ENCODE measurements around the gene KCNJ6. TPM values are rescaled to one million over a fixed set of nuclear protein-coding genes. Genes with fewer than 3 reads are reported as not detected.

KCNJ6 gene
- total RNA-seq, 2 donors from 2014 or later = not detected

DNA sequence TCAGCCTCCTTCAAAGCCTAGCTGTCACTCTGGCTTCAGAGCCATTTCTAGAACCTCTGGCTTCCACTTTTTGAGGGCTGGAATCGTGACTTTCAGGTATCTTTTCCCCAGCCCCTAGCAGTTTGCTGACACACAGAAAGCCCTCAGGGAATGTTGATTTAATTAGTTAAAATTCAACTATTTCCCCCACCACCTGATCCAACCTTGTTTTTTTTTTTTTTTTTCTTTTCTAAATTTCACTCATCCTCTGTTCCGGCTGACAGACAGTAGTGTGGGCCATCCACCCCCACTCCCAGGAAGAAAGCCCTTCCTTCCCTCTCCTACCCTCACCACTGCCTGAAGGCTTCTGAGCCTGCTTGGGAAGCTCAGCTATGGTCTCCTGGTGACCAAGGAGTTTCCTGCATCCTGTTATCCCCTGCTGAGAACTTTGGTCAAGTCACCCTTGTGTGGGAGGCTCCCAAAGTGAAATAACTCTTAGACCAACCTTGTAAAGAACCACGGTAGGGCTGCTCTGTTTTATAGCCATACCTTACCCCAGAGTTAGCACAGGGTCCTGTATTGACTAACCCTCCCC, 29.4 kb downstream of the KCNJ6 start:
- Mint-ChIP-seq H3K4me3 (no peak overlapping the region), H3K4me1 (ENCODE audit: low read depth in 2 of 2) (no peaks in the 10 kb centered on the region), H3K9me3 (no peaks in the 10 kb centered on the region), H3K27ac (no peak overlapping the region), H3K27me3 (peaks cover 15 to 22% of the 10 kb centered on the region in 2 donors), H3K36me3 (no peaks in the 10 kb centered on the region)
- ATAC-seq (no peak), DNase-seq (ENCODE audit: low spot score) (no peak)

DNA sequence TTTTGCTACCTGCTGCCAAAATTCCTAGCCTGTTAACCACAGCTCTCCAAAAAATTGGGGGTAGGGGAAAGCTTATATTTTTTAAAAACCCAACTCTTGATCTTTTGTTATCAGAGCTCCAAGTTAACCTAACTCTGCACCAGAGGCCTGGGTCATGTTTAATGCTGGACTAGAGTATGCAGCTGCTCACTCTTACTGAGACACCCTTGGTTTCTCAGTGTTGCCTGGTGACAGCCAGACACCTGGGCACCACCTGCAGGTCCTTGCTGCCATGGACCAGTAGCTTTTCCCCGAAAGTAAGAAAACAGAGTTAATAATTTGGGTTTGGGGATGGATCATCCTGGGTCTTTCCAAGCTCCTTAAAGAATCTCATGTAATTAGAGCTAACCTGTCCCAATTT, 30.1 kb downstream of the KCNJ6 start:
- no peaks in the 10 kb centered on the region for H3K36me3 Mint-ChIP-seq
- ATAC-seq = no peak
- no peaks in the 10 kb centered on the region for H3K9me3 Mint-ChIP-seq
- no peak overlapping the region for H3K27ac Mint-ChIP-seq
- H3K4me1 Mint-ChIP-seq (ENCODE audit: low read depth in 2 of 2) = no peaks in the 10 kb centered on the region
- peaks cover 15 to 22% of the 10 kb centered on the region in 2 donors for H3K27me3 Mint-ChIP-seq
- no peak for DNase-seq (ENCODE audit: low spot score)
- no peak overlapping the region for H3K4me3 Mint-ChIP-seq

DNA sequence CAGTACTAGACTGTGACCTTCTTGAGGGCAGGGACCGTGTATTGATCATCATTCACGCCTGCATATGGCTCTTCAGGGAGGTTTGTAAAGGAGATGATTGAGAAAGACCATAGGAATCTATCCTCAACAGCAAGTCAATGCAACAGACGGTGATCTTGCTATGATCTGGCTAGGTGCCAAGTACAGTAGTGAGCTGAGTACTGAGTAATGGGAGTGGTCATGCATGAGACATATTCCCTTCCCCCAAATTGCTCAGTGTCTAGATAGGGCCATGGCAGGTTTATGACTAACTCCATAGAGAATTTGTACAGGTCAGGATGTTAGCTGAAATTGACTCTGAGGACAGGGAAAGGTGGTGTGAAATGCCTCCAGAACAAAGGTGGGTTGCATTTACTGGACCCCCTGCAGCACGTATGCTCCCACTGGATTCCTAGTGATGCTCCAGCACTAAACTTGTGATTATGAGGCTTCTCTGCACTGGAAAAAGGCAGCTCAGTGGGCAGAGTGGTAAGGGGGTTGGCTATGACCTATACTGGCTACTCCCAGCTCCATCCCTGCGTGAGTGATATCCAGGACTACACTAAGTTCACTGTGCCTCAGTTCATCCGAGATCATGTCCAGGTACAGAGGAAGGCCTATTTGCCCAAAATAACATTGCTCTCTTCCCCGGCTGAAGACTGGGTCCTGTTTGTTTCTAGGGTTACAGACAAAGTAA, 37.2 kb downstream of the KCNJ6 start:
- Mint-ChIP-seq H3K4me3 (no peak overlapping the region), H3K9me3 (no peaks in the 10 kb centered on the region), H3K4me1 (ENCODE audit: low read depth in 2 of 2) (no peaks in the 10 kb centered on the region), H3K27ac (no peak overlapping the region), H3K36me3 (no peaks in the 10 kb centered on the region), H3K27me3 (peaks cover 8 to 23% of the 10 kb centered on the region in 2 donors)
- ATAC-seq (no peak), DNase-seq (ENCODE audit: low spot score) (no peak)

DNA sequence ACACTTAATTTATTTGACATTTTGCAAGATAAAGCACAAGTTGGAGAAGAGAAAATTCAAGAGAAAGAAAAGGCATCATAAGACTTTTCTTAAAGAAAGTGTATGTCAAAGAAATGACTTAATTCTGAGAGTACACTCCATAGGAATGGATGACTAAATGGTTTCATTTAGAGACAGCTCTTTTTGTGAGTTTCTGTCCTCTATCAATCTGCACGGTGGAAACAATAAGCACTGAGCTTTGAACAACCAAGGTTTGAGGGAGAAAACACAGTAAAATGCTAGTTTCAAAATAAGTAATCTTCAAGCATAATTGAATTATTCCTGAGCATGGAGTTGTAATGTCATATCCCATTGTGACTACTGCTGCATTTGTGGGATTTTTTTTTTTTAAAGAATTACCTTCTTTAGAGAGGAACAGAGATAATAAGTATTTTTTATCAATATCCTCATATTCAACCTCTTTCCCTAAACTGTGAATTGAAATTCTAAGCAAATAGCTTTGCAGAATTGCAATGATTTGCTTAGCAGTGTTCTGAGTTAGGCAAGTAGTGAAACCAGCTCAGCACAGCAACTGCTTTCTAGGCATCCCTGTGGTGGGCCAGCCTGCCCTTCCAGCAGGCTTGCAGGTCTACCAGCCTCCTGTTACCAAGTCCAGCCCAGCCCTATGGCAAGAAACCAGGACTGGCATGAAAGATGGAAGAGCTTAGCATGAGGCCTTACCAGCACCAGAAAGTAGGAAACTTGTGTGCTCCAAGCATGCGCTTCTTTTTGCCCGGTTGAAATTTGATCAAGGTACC, 38.2 kb downstream of the KCNJ6 start:
- no peak for ATAC-seq
- H3K36me3 Mint-ChIP-seq = no peaks in the 10 kb centered on the region
- H3K9me3 Mint-ChIP-seq = no peaks in the 10 kb centered on the region
- no peak for DNase-seq (ENCODE audit: low spot score)
- H3K27ac Mint-ChIP-seq = no peak overlapping the region
- no peaks in the 10 kb centered on the region for H3K4me1 Mint-ChIP-seq (ENCODE audit: low read depth in 2 of 2)
- peaks cover 8 to 22% of the 10 kb centered on the region in 2 donors for H3K27me3 Mint-ChIP-seq
- H3K4me3 Mint-ChIP-seq = no peak overlapping the region

DNA sequence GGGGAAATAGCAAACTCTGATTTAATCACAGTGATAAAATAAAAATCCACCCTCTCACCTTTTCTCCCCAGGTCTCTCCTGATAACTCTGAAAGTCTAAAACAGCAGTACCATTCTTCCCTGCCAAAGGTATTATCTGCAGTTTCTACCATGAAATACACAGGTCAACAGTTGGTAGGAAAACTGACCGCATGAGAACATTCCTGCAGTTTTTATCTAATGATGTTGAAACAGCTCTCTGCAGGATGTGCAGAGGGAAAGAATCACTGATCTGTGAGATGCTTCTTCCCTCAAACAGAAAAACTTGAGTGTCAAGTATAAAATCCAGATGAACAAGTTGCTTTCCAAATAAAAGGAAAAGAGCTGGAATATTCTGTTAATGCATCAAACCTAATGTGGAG, 39.1 kb downstream of the KCNJ6 start:
- Mint-ChIP-seq H3K4me1 (ENCODE audit: low read depth in 2 of 2) (no peaks in the 10 kb centered on the region), H3K4me3 (no peak overlapping the region), H3K36me3 (no peaks in the 10 kb centered on the region), H3K9me3 (no peaks in the 10 kb centered on the region), H3K27ac (no peak overlapping the region), H3K27me3 (peaks cover 8 to 22% of the 10 kb centered on the region in 2 donors)
- no peak for ATAC-seq
- DNase-seq (ENCODE audit: low spot score) = no peak

DNA sequence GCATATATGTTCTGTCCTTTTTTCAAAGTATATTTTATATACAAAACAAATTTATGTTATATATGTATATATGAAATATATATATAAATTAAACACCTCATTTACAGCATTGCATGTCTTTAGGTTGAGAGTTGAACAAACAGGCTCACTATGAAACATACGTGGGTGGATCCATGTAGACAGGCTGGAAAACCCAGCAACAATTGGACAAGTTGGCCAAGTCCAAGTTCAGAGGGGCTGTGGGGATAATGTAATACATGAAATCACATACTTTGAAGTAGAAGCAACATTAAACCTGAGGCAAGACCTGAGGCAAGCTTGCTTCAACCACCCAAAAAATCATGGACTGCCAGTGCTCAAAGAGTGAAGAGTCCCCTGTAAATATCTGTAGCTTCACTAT, 39.7 kb downstream of the KCNJ6 start:
- peaks cover 8 to 22% of the 10 kb centered on the region in 2 donors for H3K27me3 Mint-ChIP-seq
- no peaks in the 10 kb centered on the region for H3K4me1 Mint-ChIP-seq (ENCODE audit: low read depth in 2 of 2)
- H3K27ac Mint-ChIP-seq = no peak overlapping the region
- ATAC-seq (no peak), DNase-seq (ENCODE audit: low spot score) (no peak)
- H3K9me3 Mint-ChIP-seq = no peaks in the 10 kb centered on the region
- no peaks in the 10 kb centered on the region for H3K36me3 Mint-ChIP-seq
- no peak overlapping the region for H3K4me3 Mint-ChIP-seq

DNA sequence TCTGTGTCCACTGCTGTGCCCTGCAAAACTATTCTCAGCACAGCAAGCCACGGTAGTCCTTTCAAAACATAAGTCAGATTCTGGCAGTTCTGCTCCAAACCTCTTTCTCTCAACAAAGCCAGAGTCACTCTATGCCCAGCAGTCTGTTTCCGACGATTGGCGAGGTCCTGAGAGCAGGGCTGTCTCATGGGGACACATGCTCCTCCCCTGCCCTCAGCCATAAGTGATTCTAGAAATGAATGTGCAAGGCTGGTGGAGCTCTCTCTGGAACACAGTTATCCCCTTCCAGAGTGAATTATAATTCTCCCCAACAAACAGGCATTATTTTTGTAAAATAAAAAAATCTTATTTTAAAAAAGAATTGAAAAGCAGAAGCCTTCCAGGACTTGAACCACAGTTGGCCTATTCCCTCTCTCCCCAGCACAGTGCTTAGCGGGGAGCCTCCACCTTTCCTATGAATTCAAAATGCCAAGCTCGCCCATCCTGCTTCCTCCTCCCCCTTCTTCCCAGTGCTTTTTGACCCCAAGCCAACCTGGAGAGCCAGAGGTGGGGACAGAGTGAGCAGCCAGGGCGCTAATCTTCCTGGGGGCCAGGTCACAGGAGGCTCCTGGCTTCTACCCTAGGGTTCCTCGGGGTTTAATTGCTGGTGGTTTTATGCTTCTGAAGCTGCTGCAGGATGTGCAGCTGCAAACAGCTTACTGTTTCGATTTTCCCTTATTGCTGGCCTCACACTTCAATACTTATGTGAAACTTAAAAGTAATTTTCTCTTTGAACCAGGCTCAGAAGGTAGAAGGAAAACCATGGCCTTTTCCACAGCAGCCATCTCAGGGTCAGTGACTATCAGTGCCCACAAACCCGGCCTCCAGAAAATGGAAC, 41.1 kb downstream of the KCNJ6 start:
- peaks cover 6 to 15% of the 10 kb centered on the region in 2 donors for H3K27me3 Mint-ChIP-seq
- H3K27ac Mint-ChIP-seq = no peak overlapping the region
- H3K9me3 Mint-ChIP-seq = no peaks in the 10 kb centered on the region
- no peak for ATAC-seq
- no peak overlapping the region for H3K4me3 Mint-ChIP-seq
- no peaks in the 10 kb centered on the region for H3K36me3 Mint-ChIP-seq
- DNase-seq (ENCODE audit: low spot score) = no peak
- no peaks in the 10 kb centered on the region for H3K4me1 Mint-ChIP-seq (ENCODE audit: low read depth in 2 of 2)

DNA sequence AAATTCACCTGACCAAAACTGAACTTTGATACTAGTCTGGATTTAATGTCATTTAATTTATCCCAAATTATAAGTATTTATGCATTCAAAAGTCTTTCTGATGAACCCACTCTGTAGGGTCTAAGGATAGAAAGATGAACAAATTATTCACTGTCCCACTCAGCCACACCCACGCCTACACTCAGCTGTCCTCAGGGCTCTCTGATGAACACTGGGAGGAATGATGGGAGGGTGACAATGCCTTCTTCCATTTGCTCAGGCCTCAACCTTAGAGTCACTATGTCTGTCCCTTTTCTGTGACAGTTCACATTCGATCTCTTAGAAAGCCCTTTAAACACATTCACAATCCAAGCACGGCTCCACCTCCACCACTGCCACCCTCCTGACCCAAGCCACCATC, 41.8 kb downstream of the KCNJ6 start:
- ATAC-seq (no peak), DNase-seq (ENCODE audit: low spot score) (no peak)
- no peaks in the 10 kb centered on the region for H3K36me3 Mint-ChIP-seq

DNA sequence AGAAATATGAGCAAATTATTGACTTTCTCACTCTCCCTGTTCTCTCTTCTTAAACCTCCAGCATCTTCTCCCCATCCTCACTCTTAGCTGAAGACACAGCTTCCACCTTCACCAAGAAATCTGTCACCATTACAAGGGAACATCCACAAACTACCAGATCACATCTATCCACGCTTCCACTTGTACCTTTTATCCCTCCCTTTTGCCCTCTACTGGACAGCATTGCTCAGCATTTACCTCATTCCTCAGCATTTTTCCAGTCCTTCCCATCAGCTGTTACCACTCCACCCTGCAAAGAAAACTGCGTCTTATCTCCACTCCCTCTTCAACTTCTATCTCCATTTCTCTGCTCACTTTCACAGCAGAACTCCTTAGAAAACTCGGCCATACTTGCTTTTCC, 42.6 kb downstream of the KCNJ6 start:
- Mint-ChIP-seq H3K4me1 (ENCODE audit: low read depth in 2 of 2) (no peaks in the 10 kb centered on the region), H3K9me3 (no peaks in the 10 kb centered on the region), H3K36me3 (no peaks in the 10 kb centered on the region), H3K27ac (no peak overlapping the region), H3K4me3 (no peak overlapping the region), H3K27me3 (peaks cover 2 to 6% of the 10 kb centered on the region in 2 donors)
- ATAC-seq = no peak
- DNase-seq (ENCODE audit: low spot score) = no peak

More for the DNA sequence above, 41.8 kb downstream of the KCNJ6 start:
- Mint-ChIP-seq H3K9me3 (no peaks in the 10 kb centered on the region), H3K27ac (no peak overlapping the region), H3K4me3 (no peak overlapping the region), H3K4me1 (ENCODE audit: low read depth in 2 of 2) (no peaks in the 10 kb centered on the region), H3K27me3 (peaks cover 6 to 15% of the 10 kb centered on the region in 2 donors)

DNA sequence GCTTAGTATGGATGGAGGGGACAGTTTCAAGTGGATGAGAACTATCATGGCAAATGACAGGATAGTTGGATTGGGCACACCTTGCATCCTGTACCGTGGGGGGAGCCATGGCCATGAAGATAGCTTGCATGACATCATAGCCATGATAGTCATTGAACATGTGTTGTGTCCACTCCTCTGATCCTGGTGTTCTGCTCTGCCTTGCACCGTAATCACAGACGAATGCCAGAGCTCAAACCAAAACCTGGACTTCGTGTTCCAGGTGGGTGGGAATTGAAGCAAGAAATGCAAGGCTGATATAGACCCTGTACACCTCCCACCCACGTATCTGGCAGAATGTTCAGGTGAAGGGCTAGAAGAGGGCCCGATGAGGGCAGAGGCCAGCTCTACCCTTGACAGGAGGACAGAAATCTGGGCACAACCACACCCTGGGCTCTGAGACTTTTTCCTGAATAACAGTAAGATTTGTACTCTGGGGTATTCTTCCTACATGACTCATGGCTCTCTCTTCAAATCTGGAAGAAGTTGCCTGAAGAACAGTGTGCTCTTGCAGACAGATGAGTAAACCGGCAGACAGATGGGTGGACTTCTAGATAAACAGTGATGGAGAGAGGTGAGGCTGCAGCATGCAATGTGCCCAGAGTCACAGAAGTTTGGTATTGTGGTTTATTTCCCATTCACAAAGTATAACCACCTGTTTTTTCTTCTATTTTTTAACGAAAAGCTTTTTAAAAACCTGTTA, 45.0 kb downstream of the KCNJ6 start:
- no peaks in the 10 kb centered on the region for H3K9me3 Mint-ChIP-seq
- no peaks in the 10 kb centered on the region for H3K4me1 Mint-ChIP-seq (ENCODE audit: low read depth in 2 of 2)
- no peak for ATAC-seq
- DNase-seq (ENCODE audit: low spot score) = no peak
- no peaks in the 10 kb centered on the region for H3K36me3 Mint-ChIP-seq
- no peak overlapping the region for H3K27ac Mint-ChIP-seq
- peaks cover 0 to 2% of the 10 kb centered on the region in 2 donors for H3K27me3 Mint-ChIP-seq
- no peak overlapping the region for H3K4me3 Mint-ChIP-seq

DNA sequence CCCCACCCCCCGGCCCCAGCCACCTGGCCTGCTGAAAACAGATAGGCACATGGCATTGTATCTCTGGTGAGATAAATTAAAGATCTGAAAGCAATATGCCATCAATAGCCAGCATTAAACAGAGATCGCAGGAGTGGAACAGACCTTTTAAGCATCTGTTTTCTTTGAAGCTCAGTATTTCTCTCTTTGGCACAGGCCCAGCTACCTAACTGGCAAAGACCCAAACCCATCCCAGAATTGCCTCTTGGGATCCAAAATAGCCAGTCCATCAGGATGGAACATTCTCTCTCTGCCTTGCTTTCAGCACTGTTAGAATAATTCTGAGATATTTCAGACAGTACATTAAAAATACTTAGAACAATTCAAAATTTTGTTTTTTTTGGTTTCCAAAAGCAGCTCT, 46.0 kb downstream of the KCNJ6 start:
- H3K36me3 Mint-ChIP-seq = no peaks in the 10 kb centered on the region
- no peaks in the 10 kb centered on the region for H3K4me1 Mint-ChIP-seq (ENCODE audit: low read depth in 2 of 2)
- peaks cover 0 to 2% of the 10 kb centered on the region in 2 donors for H3K27me3 Mint-ChIP-seq
- no peaks in the 10 kb centered on the region for H3K9me3 Mint-ChIP-seq
- no peak for DNase-seq (ENCODE audit: low spot score)
- H3K27ac Mint-ChIP-seq = no peak overlapping the region
- H3K4me3 Mint-ChIP-seq = no peak overlapping the region
- ATAC-seq = no peak

DNA sequence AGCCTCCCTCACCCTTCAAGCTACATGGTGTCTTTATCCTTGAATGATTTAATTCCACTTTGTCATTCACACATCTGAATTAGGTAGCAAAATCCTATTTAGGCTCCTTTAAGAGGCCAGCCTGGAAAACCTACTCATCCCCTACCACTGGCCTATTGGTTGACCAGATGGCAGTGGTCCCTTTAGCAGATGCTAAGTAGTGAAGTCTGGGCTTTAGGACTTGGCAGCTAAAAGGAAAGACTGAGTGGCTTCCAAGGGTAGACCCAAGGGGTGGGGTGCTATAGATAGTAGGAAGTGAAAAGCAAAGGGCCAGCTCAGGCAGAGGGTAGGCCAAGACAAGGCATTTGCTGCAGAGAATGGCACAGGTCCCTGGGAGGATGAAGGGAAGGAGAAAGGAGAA, 46.6 kb downstream of the KCNJ6 start:
- Mint-ChIP-seq H3K4me1 (ENCODE audit: low read depth in 2 of 2) (no peaks in the 10 kb centered on the region), H3K36me3 (no peaks in the 10 kb centered on the region), H3K9me3 (no peaks in the 10 kb centered on the region), H3K4me3 (no peak overlapping the region), H3K27ac (no peak overlapping the region), H3K27me3 (peaks cover 0 to 2% of the 10 kb centered on the region in 2 donors)
- ATAC-seq (no peak), DNase-seq (ENCODE audit: low spot score) (no peak)
